GM18868 (cell line): ENCODE data around the gene MFGE8.

Experiments
- ATAC-seq: cut with Tn5 transposase; IDR thresholded peaks from one replicate; pipeline ENCODE4 v1.9.1; 2021; ENCODE audit warnings: mild to moderate bottlenecking, moderate library complexity; ENCODE audit not compliant: unreplicated experiment

MFGE8 gene

DNA sequence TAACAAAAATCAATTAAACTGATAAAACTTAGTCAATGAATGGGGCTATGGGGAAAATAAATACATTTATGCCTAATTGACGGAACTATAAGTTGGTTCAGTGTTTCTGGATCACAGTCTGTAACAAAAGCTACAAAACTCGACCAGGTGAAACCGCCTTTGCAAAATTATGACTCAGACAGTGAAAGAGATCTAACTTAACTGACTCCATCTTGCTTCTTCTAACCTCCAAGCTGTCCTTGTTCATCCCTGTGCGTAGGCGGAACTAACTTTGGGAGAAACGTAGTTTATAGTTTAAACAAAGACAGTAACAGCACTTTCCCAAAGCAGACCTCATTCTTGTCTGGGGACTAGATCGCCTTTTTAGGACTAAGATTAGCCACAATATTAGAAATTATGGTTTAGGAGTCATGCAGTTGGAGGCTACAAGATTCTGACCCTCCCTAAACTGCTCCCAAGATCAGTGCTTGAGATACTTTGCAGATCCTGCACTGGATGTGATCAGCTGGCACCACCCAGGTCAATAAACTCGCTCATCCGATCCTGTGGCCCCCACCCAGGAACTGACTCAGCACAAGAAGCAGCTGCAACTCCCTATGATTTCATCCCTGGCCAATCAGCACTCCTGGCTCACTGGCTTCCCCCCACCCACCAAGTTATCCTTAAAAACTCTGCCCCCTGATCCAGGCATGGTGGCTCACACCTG, 7.2 kb upstream of the MFGE8 start:
- no peak for ATAC-seq

GRCh38 chr15:88918738-88919137, 5.6 kb upstream of the MFGE8 start:
- peak; percentile 65 for ATAC-seq

- no peak for ATAC-seq
Observed at GRCh38 chr15:88917760-88918159, 4.6 kb upstream of the MFGE8 start.

GRCh38 chr15:88915354-88915753, 2.2 kb upstream of the MFGE8 start:
- ATAC-seq: no peak

- no peak for ATAC-seq
Observed at GRCh38 chr15:88913850-88914169, 631 bp upstream of the MFGE8 start.

DNA sequence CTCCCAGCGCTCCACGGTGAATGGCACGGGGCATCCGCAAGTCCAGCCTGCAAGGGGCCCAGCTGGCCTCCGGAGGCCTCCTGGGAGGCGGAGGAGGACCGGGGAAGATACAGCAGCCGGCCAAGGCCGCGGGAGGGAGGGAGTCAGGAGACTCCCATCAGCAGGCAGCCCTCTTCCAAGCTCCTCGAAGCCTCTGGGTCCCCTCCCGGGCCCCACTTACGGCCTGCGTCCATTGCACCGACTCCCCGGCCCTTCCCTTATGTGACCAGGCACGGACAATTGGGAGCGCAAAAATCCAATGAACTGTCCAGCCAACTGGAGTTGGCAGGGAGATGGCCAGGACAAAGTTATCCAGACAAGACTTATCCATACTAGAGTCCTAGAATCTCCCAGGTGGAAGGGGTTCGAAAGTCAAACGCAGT, 668 bp downstream of the MFGE8 start:
- ATAC-seq: no peak

DNA sequence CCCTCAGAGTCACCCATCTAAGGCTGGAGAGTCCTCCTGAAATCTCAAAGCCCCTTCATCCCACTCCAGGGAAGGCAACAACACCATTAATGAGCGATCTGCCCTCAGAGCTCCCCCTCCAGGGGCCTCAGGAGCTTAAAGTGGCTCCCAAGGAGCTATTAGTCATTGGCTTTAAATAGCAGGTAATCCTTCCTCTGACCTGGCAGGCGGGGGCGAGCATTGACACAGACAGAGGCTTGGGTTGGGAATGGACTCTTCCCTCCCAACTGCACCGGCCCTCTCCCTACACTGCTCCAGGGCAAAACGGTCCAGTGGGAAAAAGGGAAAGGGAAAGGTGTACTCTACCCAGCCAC, 1.4 kb downstream of the MFGE8 start:
- no peak for ATAC-seq

DNA sequence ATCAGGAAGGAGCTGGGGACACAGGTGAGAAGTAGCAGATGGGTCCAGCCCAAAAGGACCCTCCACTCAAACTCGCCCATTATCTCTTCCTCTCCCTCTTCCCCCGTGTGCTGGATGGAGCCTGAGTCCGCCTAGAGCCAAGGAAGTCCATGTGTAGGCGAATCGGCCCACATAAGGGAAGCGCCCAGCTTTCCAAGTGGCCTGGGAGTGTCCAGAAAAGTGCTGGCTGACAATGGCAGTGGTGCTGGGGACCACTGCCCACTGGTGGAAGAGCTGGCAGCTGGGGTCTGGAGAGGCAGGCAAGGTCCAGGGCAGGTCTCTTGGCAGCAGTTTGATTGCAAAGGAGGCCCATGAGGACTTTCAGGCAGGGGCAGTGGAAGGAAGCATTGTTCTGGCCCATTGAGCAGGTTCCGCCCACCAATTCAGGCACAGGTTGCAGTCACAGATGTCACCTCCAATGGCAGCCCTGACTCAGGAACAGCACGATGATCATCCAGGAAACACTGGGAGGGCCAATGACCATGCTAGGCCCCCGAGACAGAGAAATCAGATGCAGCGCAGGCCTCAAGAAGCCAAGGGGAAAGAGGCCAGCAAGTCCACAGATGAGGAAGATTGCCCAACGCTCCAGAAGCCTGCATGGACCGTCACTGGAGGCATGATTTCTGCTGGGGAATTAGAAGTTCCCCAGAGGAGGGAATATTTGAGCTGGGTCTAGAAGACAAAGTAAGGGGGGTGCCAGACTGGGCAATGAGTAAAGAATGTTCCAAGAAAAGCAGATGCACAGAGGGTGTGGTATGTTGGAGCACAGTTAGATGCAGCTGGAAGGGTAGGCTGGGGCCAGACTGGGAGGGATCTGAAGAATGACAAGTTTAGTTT, 3.0 kb downstream of the MFGE8 start:
- no peak for ATAC-seq

DNA sequence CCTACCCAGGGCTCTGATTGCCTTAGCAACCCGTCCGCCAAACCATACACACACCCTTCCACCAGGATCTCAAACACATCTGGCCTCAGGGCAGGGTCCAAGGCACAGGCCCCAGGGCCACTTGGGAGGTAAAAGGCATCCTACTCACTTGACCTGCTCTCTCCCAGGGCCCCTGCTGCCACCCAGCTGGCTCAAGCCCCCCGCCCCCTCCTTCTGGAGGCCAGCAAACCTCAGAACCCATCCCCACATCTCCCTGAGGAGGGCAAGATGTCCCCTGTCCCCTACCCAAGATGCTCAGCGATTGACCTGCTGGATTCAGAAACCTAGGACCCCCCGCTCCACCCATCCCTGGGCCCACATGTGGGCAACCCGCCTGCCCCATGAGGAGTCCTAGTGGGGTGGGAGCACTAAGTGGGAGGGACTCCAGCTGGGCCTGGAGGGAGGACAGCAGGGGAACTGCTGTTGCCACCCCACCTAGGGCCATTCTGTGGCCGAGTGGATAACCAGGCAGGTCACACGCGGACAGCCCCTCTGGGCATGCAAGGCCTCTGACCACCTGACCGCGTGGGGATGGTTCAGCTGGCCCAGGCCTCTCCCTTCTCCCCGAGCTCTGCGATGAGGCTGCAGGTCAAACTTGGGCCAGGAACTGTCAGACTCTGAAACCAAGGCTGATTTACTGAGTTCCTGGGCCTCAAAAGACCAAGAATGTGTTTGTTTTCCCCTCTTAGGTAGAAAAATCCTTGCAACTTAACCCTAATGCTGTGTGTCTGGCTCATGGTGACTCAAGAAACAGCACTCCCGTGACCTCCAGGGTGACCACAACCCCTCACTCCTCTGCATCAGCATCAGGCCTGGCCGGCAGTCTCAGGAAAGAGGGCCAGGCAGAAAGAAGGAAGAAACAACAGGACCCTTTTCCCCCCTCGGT, 4.2 kb downstream of the MFGE8 start:
- no peak for ATAC-seq

DNA sequence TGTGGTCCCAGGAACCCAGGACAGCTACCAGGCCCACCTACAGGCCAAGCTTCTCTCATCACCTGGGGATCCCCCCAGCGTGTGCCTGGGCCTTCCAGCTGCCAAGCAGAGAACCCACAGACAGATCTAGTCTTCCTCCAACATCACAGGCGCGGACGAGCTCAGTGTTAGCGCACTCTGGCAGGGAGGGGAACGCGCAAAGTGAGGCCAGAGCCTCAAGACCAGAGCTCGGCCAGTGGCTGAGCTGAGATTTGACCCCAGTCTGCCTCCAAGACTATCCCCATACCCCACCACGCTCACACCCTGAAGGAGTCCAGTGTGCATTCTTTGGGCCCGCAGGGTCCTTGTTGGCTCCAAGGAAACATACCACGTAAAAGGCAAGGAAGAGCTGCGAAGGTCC, 5.1 kb downstream of the MFGE8 start:
- ATAC-seq: no peak

DNA sequence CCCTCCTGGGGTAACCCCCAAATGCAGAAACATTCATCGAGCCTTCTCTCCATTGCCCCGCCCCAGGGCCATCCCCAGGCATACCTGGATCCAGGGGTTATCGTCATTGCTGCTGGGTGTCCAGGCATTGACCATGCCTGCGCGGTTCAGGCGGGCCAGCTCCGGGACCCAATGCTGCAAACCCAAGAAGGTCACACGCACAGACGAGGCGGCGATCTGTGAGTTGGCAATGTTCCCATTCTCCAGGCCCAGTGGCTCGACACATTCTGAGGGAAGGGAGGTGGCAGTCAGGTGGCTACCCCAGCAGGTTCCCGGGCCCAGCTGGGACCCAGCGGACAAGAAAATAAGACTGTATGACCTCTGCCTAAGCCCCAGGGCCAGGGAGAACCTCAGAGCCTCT, 6.1 kb downstream of the MFGE8 start:
- no peak for ATAC-seq

GRCh38 chr15:88906551-88906950, 6.6 kb downstream of the MFGE8 start:
- no peak for ATAC-seq

GRCh38 chr15:88906130-88906529, 7.0 kb downstream of the MFGE8 start:
- no peak for ATAC-seq

GRCh38 chr15:88905576-88905975, 7.6 kb downstream of the MFGE8 start:
- ATAC-seq: no peak

- ATAC-seq: peak; percentile 86
Observed at GRCh38 chr15:88904624-88905327, 8.4 kb downstream of the MFGE8 start.

DNA sequence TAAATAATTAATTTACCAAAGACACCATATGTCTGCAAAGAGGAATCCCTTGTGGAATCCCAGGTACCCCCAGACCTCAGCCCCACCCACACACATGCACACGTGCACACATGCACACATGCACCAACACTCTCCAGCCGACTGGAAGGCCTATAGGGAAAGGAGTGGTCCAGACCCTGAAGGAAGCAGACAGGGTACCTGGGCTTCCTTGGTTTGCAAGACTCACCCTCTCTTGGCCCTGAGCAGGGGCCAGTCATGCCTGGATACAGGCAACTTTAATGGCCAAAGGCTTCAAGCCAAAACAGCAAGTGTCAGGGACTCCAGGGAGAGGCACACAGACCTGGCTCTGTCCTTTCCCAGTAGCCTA, 8.9 kb downstream of the MFGE8 start:
- ATAC-seq: no peak

DNA sequence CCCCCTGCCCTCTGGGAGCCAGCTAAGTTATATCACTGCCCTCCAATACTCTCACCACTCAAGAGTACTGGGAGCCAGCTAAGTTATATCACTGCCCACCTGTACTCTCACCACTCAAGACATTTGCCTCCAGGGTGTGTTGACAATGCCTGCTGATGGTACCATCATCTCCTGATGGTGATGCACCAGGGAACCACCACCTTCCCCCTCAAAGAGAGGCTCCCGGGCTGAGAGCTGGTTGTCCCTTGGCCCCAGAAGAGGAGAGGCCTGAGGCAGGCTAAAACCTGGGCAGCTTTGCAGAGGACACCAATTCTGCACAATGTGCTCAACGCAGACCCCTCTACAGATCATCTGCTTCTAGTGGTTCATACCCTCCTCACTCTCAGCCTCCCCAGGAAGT, 10.3 kb downstream of the MFGE8 start:
- no peak for ATAC-seq

GRCh38 chr15:88902221-88902835, 10.9 kb downstream of the MFGE8 start:
- no peak for ATAC-seq

DNA sequence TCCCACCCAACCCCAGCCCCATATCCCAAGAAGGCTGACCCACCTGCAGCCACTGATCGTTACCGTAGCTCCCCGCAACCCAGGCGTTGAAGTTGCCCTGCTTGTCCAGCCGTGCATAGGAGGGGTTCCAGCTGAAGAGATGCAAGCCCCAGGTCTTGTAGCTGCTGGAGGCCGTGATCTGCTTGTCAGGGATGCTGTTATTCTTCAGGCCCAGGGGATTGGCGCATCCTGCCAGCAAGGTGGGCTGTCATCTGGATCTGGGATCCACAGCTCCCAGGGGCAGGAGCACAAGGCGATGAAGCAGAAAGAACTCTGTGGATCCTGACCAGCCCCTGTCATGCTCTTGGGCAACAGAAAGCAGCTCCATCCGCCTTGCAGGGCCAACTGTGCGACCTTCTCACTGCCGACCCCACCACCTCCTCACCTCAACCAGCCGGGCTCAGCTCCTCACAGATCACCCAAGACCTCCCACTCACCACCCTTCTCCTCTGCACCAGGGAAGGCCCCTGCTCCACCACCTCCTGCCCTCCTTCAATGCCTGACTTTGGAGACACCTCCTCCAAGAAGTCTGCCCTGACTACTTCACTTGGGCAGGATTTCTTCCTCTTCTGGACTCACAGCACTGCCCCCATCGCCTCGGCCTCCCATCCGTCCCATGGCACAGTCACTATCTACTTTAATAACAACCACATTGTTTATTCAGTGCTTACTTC, 11.5 kb downstream of the MFGE8 start:
- ATAC-seq: no peak

DNA sequence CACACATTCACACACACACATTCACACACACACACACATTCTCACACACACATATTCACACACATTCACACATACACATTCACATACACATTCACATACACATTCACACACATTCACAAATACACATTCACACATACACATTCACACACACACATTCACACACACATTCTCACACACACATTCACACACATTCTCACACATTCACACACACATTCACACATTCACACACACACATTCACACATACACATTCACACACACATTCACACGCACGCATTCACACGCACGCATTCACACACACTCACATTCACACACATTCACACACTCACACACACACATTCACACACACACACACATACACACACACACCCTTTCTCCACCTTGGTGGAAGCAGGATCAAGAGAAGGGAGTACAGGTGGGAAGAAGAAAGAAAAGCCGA, 12.2 kb downstream of the MFGE8 start:
- no peak for ATAC-seq
